Transverse colon (tissue), 4 donors: Measurements from ENCODE around the gene CST1. TPM values are rescaled to one million over a fixed set of nuclear protein-coding genes. Genes with fewer than 3 reads are reported as not detected.

Source experiments
- DNase-seq: peaks from one replicate; pipeline ENCODE4 v3.0.0-alpha.2; 2019
- H3K27ac ChIP-seq, 4 donors: fragments of 200-600 bp; sonication (generic); 2 replicates each; pipeline ENCODE4 v1.5.1; 2016 to 2018; ENCODE audit warnings: inconsistent platforms in 4 of 4
- H3K27me3 ChIP-seq: fragments of 200-600 bp; sonication (generic); 2 replicates; pipeline ENCODE4 v1.5.1; 2017; ENCODE audit warnings: inconsistent platforms
- H3K36me3 ChIP-seq, 4 donors: fragments of 200-600 bp; sonication (generic); 2 replicates each; pipeline ENCODE4 v1.5.1; 2017 to 2019; ENCODE audit warnings: inconsistent platforms in 4 of 4
- H3K4me1 ChIP-seq, 4 donors: fragments of 200-600 bp; sonication (generic); 2 replicates each; pipeline ENCODE4 v1.5.1; 2017 to 2020; ENCODE audit warnings: inconsistent platforms in 4 of 4
- H3K4me3 ChIP-seq, 4 donors: fragments of 200-600 bp; sonication (generic); 1 replicate in 1 of 4; 2 replicates in 3 of 4; pipeline versions ENCODE4 v1.5.1 to v1.6.1; 2017 to 2019; ENCODE audit warnings: inconsistent platforms in 4 of 4
- H3K9me3 ChIP-seq, 2 donors: fragments of 200-600 bp; sonication (generic); 2 replicates each; pipeline ENCODE4 v1.5.1; 2017 to 2019; ENCODE audit warnings: inconsistent platforms in 2 of 2
- CTCF ChIP-seq, 5 experiments: fragments of 200-600 bp in 3 of 5; fragments of 450-650 bp in 2 of 5; sonication (generic) in 3 of 5; IDR thresholded peaks; 1 replicate in 2 of 5; 2 replicates in 3 of 5; pipeline ENCODE4 v1.5.1; 2016 to 2017; ENCODE audit warnings: antibody characterized with exemption in 5 of 5, inconsistent platforms in 3 of 5, mild to moderate bottlenecking in 2 of 5, moderate library complexity in 1 of 5
- EP300 ChIP-seq: sonication (generic); formaldehyde crosslinking; IDR thresholded peaks from one replicate; pipeline ENCODE4 v1.6.1; 2017; ENCODE audit warnings: antibody characterized with exemption, low read depth
- POLR2A ChIP-seq: fragments of 450-650 bp; IDR thresholded peaks from one replicate; pipeline ENCODE4 v1.6.1; 2016; ENCODE audit warnings: antibody characterized with exemption, mild to moderate bottlenecking, moderate library complexity
- POLR2AphosphoS5 ChIP-seq, 3 donors: sonication (generic); formaldehyde crosslinking; IDR thresholded peaks; one replicate each; pipeline ENCODE4 v1.6.1; 2016; ENCODE audit warnings: antibody characterized with exemption in 3 of 3
- WGBS, 2 donors: methylation state at CpG; one replicate each; pipeline ENCODE4 v1.1.5; 2018; ENCODE audit warnings: low coverage in 1 of 2; 5-methylcytosine and 5-hydroxymethylcytosine counted together
- in situ Hi-C, 4 donors: fragments of 200-750 bp; cut with MboI; loops; one replicate each; pipeline versions ENCODE4 v1.15.0 to v1.15.1; 2017; ENCODE audit warnings: low sequenced_read_pairs in 3 of 4, low pct_ligation_motif_present in 1 of 4, low pct_unique_long_range_greater_than_20kb in 1 of 4
- intact Hi-C: fragments of 100-400 bp; cut with DNase I; formaldehyde crosslinking; loops from one replicate; pipeline ENCODE4 v1.15.1; 2023; ENCODE audit warnings: low total_unique reads
- small RNA-seq, 4 donors: library from RNA; depleted of rRNA; stranded (forward); fragments of <200 nt; gene quantifications; one replicate each; pipeline ENCODE3, GENCODE V24; 2016
- total RNA-seq, 4 donors: library from RNA; depleted of rRNA; stranded (reverse); fragments of >200 nt; gene quantifications; one replicate each; pipeline ENCODE4 v1.1.0, GENCODE V29; 2016

The CST1 gene
- total RNA-seq, 4 donors from 2014 or later = not detected

DNA sequence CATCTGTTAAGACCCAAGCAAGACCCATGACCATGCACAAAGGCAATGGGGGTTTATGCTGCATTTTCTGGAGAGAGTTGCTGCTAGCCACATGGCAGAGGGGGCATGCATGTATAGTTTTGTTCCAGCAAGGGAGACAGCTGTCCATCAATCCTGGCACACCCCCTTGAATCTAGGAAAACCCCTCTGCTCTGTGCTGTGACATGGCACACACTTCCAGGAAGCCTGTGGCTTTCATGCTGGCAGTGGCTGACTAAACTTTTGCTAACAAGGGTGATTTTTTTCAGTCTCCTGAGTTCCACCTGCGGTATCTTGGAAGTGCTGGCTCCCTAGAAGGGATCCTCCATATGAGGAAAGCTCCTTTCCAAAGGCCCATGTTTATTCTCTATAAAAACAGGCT lies 52.8 kb downstream of the CST1 start:
- WGBS, 2 donors = 40% methylated on average over 1 of the region's 1 CpG; no CpG with 5 or more reads in 1 of the 2 donors
- TF ChIP-seq POLR2AphosphoS5 (IDR thresholded peaks at IDR 0.05) (no peak), POLR2A (no peak), CTCF (IDR thresholded peaks at IDR 0.05) (no peak), EP300 (no peak)
- in situ Hi-C loops (no loop called here), intact Hi-C loops (no loop called here)
- Histone ChIP-seq H3K36me3 (no peaks in the 10 kb centered on the region), H3K27ac (no peak overlapping the region), H3K9me3 (no peaks in the 10 kb centered on the region), H3K4me1 (no peaks in the 10 kb centered on the region), H3K27me3 (no peaks in the 10 kb centered on the region), H3K4me3 (no peak overlapping the region)
- DNase-seq = no peak

Small RNA genes within 50 kb of the gene (small RNA-seq; reads per million reads assigned to genes)
- gene CST2P1 = 0 reads per million in 4 donors

Other genes with a start within 250 kb of the CST1 start
- not detected for gene CST9L, start 182.5 kb downstream of the CST1 start, total RNA-seq
- not detected for gene CST9, start 145.0 kb downstream of the CST1 start, total RNA-seq
- gene CST3, start 113.0 kb downstream of the CST1 start, total RNA-seq = 1,000 to 10,000 TPM in 2 of 4 donors, 100 to 1,000 TPM in 2; 607 to 1,755 (median 1,289) TPM
- not detected for gene CST4, start 61.9 kb downstream of the CST1 start, total RNA-seq
- gene CST2, start 75.8 kb upstream of the CST1 start, total RNA-seq = not detected
- not detected for gene CST5, start 128.8 kb upstream of the CST1 start, total RNA-seq
- gene GGTLC1, start 237.8 kb upstream of the CST1 start, total RNA-seq = not detected